Measurements from ENCODE around the gene EEF1A1.

Gene EEF1A1

GRCh38 chr6:73525546-73526330 lies 4.9 kb upstream of the EEF1A1 start:
- no peak for TF ChIP-seq CTCF (conservative IDR thresholded peaks at IDR 0.05)
- no peak overlapping the region for H3K27ac ChIP-seq

DNA sequence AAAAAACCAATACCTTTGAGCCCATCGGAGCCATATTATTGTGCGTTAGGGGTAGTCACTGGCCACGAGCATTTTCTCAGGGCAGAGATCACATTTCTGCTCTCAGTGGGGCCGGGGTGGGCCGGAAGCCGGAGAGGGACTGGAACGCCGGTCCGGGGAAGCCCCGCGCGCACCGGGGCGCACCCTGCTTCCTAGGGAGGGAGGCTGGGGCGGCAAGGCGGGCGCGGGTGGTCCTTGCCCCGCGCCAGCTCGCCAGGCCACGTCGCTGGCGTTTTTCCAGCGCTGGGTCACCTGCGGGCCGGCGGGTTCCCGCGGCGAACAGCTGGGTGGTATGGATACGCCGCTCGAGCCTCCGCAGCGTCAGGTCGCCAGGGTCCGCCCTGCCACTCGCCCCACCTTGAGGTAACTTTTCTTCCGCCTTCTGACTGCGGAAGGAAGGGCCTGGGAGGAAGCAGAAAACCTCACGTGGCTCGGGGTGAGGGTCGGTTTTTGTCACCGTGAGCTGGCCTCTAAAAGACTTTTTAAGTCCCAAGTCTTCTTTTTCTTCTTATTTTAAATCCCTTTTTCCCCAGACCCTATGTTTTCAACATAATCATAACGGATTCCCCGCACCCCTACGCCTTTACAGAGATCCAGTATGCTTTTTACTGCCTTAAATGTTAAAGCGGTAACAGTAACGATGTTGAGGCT lies 2.7 kb upstream of the EEF1A1 start:
- no peak for TF ChIP-seq CTCF (conservative IDR thresholded peaks at IDR 0.05)
- H3K27ac ChIP-seq: peak overlapping the region; percentile 98

- no peak for TF ChIP-seq CTCF (conservative IDR thresholded peaks at IDR 0.05)
- peak overlapping the region; percentile 98 for H3K27ac ChIP-seq
Observed at GRCh38 chr6:73521351-73521985, 636 bp upstream of the EEF1A1 start.

DNA sequence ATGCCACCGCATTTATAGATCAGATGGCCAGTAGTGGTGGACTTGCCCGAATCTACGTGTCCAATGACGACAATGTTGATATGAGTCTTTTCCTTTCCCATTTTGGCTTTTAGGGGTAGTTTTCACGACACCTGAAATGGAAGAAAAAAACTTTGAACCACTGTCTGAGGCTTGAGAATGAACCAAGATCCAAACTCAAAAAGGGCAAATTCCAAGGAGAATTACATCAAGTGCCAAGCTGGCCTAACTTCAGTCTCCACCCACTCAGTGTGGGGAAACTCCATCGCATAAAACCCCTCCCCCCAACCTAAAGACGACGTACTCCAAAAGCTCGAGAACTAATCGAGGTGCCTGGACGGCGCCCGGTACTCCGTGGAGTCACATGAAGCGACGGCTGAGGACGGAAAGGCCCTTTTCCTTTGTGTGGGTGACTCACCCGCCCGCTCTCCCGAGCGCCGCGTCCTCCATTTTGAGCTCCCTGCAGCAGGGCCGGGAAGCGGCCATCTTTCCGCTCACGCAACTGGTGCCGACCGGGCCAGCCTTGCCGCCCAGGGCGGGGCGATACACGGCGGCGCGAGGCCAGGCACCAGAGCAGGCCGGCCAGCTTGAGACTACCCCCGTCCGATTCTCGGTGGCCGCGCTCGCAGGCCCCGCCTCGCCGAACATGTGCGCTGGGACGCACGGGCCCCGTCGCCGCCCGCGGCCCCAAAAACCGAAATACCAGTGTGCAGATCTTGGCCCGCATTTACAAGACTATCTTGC lies 725 bp downstream of the EEF1A1 start:
- TF ChIP-seq CTCF (conservative IDR thresholded peaks at IDR 0.05): no peak

DNA sequence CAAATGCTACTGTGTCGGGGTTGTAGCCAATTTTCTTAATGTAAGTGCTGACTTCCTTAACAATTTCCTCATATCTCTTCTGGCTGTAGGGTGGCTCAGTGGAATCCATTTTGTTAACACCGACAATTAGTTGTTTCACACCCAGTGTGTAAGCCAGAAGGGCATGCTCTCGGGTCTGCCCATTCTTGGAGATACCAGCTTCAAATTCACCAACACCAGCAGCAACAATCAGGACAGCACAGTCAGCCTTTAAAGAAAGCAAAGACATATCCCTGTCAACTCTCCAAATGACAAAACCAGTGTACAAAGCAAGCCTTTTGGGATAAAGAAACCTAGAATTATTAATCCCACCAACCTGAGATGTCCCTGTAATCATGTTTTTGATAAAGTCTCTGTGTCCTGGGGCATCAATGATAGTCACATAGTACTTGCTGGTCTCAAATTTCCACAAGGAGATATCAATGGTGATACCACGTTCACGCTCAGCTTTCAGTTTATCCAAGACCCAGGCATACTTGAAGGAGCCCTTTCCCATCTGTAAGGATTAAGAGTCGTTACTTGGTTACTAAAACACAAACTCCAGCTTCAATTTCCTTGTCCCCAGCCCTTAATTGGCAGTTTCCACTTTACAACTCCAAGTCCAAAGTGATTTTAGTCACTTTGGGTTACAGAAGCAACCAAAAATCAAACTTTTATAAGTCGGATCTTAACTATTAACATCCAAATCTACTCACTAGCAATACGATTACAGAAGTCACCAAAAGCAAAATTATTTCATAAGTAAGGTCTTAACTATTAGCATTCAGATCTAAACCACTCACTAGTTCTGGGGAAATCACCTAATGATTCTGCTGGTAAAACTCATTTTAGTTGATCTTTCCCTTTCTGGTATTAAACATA lies 1.6 kb downstream of the EEF1A1 start:
- peak overlapping the region; percentile 98 for H3K27ac ChIP-seq

More for the DNA sequence above, 725 bp downstream of the EEF1A1 start:
- H3K27ac ChIP-seq: peak overlapping the region; percentile 98

DNA sequence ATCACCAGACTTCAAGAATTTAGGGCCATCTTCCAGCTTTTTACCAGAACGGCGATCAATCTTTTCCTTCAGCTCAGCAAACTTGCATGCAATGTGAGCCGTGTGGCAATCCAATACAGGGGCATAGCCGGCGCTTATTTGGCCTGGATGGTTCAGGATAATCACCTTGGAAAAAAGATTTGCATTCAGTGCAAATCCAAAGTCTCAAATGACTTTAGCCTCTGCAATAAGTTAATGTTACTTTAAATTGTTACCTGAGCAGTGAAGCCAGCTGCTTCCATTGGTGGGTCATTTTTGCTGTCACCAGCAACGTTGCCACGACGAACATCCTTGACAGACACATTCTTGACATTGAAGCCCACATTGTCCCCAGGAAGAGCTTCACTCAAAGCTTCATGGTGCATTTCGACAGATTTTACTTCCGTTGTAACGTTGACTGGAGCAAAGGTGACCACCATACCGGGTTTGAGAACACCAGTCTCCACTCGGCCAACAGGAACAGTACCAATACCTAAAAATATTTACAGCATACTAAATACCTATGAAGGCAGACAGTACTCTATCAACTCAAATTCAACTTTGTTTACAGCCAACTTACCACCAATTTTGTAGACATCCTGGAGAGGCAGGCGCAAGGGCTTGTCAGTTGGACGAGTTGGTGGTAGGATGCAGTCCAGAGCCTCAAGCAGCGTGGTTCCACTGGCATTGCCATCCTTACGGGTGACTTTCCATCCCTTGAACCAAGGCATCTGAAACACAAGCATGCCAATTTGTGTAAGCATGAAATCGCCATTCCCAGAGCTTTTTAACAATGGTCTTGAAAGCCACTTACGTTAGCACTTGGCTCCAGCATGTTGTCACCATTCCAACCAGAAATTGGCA lies 2.5 kb downstream of the EEF1A1 start:
- H3K27ac ChIP-seq: peak overlapping the region; percentile 98

All from VCaP (cell line).